Breast epithelium (tissue), 4 donors: ENCODE results near the gene CACNB1. TPM values are rescaled to one million over a fixed set of nuclear protein-coding genes. Genes with fewer than 3 reads are reported as not detected.

Source experiments
- DNase-seq, 2 donors: peaks; one replicate each; pipeline ENCODE4 v3.0.0-alpha.2; 2019; ENCODE audit warnings: low spot score in 2 of 2
- H3K27ac ChIP-seq, 2 donors: fragments of 200-600 bp; sonication (generic) in 1 of 2; one replicate each; pipeline ENCODE4 v1.5.1; 2016 to 2019; ENCODE audit warnings: mild to moderate bottlenecking in 1 of 2
- H3K27me3 ChIP-seq, 2 donors: fragments of 200-600 bp; sonication (generic) in 1 of 2; one replicate each; pipeline versions ENCODE4 v1.5.1 to v1.6.0; 2017 to 2019; ENCODE audit warnings: control low read depth in 1 of 2, mild to moderate bottlenecking in 1 of 2
- H3K36me3 ChIP-seq: fragments of 200-600 bp; one replicate; pipeline ENCODE4 v1.5.1; 2019
- H3K4me1 ChIP-seq, 2 donors: fragments of 200-600 bp; sonication (generic); one replicate each; pipeline ENCODE4 v1.5.1; 2016 to 2019; ENCODE audit warnings: control low read depth in 1 of 2
- H3K4me3 ChIP-seq, 3 donors: fragments of 200-600 bp; sonication (generic); 1 replicate in 2 of 3; 2 replicates in 1 of 3; pipeline ENCODE4 v1.5.1; 2016 to 2019; ENCODE audit warnings: mild to moderate bottlenecking in 3 of 3, moderate library complexity in 2 of 3
- H3K9me3 ChIP-seq, 2 donors: fragments of 200-600 bp; sonication (generic) in 1 of 2; one replicate each; pipeline ENCODE4 v1.5.1; 2016 to 2019; ENCODE audit warnings: control low read depth in 1 of 2
- CTCF ChIP-seq, 3 donors: fragments of 450-650 bp; IDR thresholded peaks; one replicate each; pipeline ENCODE4 v1.5.1; 2016 to 2017; ENCODE audit warnings: antibody characterized with exemption in 3 of 3, mild to moderate bottlenecking in 3 of 3, moderate library complexity in 3 of 3
- POLR2A ChIP-seq: fragments of 450-650 bp; IDR thresholded peaks from one replicate; pipeline ENCODE4 v1.6.1; 2016; ENCODE audit warnings: antibody characterized with exemption, mild to moderate bottlenecking, moderate library complexity
- POLR2AphosphoS5 ChIP-seq, 3 donors: sonication (generic); formaldehyde crosslinking; IDR thresholded peaks; one replicate each; pipeline ENCODE4 v1.6.1; 2017; ENCODE audit warnings: antibody characterized with exemption in 3 of 3
- intact Hi-C: fragments of 100-400 bp; cut with DNase I; formaldehyde crosslinking; loops from one replicate; pipeline ENCODE4 v1.15.1; 2023; ENCODE audit warnings: low total_unique reads
- total RNA-seq, 3 donors: library from RNA; depleted of rRNA; stranded (reverse); fragments of >200 nt; gene quantifications; one replicate each; pipeline ENCODE4 v1.1.0, GENCODE V29; 2016

CACNB1 gene
- total RNA-seq, 3 donors from 2014 or later: 12.8 to 21.2 (median 13.9) TPM

GRCh38 chr17:39200070-39200879 is 2.8 kb upstream of the CACNB1 start, which contains the start of gene RPL19:
Gene RPL19 (plus strand): TSS chr17:39200283. CDS start chr17:39200345, 62 bp downstream.
- peak; percentile 79 to 92 (median 92) for TF ChIP-seq POLR2AphosphoS5 (IDR thresholded peaks at IDR 0.05)
- peak; percentile 55 for TF ChIP-seq POLR2A
- no peak for TF ChIP-seq CTCF (IDR thresholded peaks at IDR 0.05)
- Histone ChIP-seq H3K4me3 (peak within 1 kb of the TSS; percentile 95 to 100 (median 95)), H3K9me3 (no peaks in the 10 kb centered on the region), H3K36me3 (peaks cover 5% of the 10 kb centered on the region), H3K27ac (peak within 1 kb of the TSS; percentile 97 to 98), H3K4me1 (peaks cover 12 to 18% of the 10 kb centered on the region in 2 donors), H3K27me3 (no peaks in the 10 kb centered on the region)
- DNase-seq: peak in 1 of 2 donors; percentile 70
- intact Hi-C loops: no loop called here

GRCh38 chr17:39199820-39200069 is 2.3 kb upstream of the CACNB1 start:
- Histone ChIP-seq H3K27me3 (no peaks in the 10 kb centered on the region), H3K4me3 (peak overlapping the region; percentile 95 to 100 (median 95)), H3K4me1 (peaks cover 12 to 18% of the 10 kb centered on the region in 2 donors), H3K36me3 (peaks cover 5% of the 10 kb centered on the region), H3K27ac (peak overlapping the region; percentile 97 to 98), H3K9me3 (no peaks in the 10 kb centered on the region)
- DNase-seq: peak; percentile 90 to 93
- peak in 1 of 3 donors; percentile 79 for TF ChIP-seq POLR2AphosphoS5 (IDR thresholded peaks at IDR 0.05)
- TF ChIP-seq POLR2A: no peak
- intact Hi-C loops: no loop called here

GRCh38 chr17:39198186-39198566 is 707 bp upstream of the CACNB1 start:
- H3K27me3 ChIP-seq: no peaks in the 10 kb centered on the region
- no peak for TF ChIP-seq POLR2AphosphoS5 (IDR thresholded peaks at IDR 0.05)
- no peak for TF ChIP-seq POLR2A
- TF ChIP-seq CTCF (IDR thresholded peaks at IDR 0.05): no peak
- H3K27ac ChIP-seq: peak overlapping the region; percentile 97 to 98
- DNase-seq: no peak
- no peaks in the 10 kb centered on the region for H3K9me3 ChIP-seq
- intact Hi-C loops: no loop called here
- H3K36me3 ChIP-seq: peaks cover 5% of the 10 kb centered on the region
- peak overlapping the region in 2 of 3 donors; percentile 80 to 93 for H3K4me3 ChIP-seq
- peaks cover 12 to 18% of the 10 kb centered on the region in 2 donors for H3K4me1 ChIP-seq

- Histone ChIP-seq H3K27ac (peak overlapping the region; percentile 70 to 97), H3K4me3 (peak overlapping the region; percentile 80 to 93 (median 81)), H3K4me1 (peaks cover 11 to 18% of the 10 kb centered on the region in 2 donors), H3K9me3 (no peaks in the 10 kb centered on the region), H3K27me3 (no peaks in the 10 kb centered on the region), H3K36me3 (no peaks in the 10 kb centered on the region)
- TF ChIP-seq CTCF (IDR thresholded peaks at IDR 0.05): no peak
- TF ChIP-seq POLR2A: no peak
- no peak for TF ChIP-seq POLR2AphosphoS5 (IDR thresholded peaks at IDR 0.05)
- intact Hi-C loops: no loop called here
- DNase-seq: no peak
Observed at GRCh38 chr17:39196808-39197291, 619 bp downstream of the CACNB1 start.

GRCh38 chr17:39196241-39196807 is 1.1 kb downstream of the CACNB1 start:
- peaks cover 6 to 18% of the 10 kb centered on the region in 2 donors for H3K4me1 ChIP-seq

More at GRCh38 chr17:39196241-39196807, 1.1 kb downstream of the CACNB1 start:
- Histone ChIP-seq H3K27ac (peak overlapping the region; percentile 70 to 97), H3K36me3 (no peaks in the 10 kb centered on the region), H3K27me3 (no peaks in the 10 kb centered on the region), H3K4me3 (peak overlapping the region; percentile 80 to 93 (median 81)), H3K9me3 (no peaks in the 10 kb centered on the region)
- TF ChIP-seq POLR2A (no peak), CTCF (IDR thresholded peaks at IDR 0.05) (no peak), POLR2AphosphoS5 (IDR thresholded peaks at IDR 0.05) (no peak)
- no peak for DNase-seq
- intact Hi-C loops: no loop called here
